NT2/D1 (cell line): ENCODE measurements around the gene ERC2.

Experiments
- SUZ12 ChIP-seq: IDR thresholded peaks from 2 replicates; pipeline ENCODE4 v1.6.1; 2011; ENCODE audit not compliant: insufficient read length, insufficient read depth; ENCODE audit errors: extremely low read depth
- YY1 ChIP-seq: IDR thresholded peaks from 2 replicates; pipeline ENCODE4 v1.6.1; 2011; ENCODE audit not compliant: insufficient read length, insufficient read depth
- ZNF274 ChIP-seq: IDR thresholded peaks from 2 replicates; pipeline ENCODE4 v1.6.1; 2011; ENCODE audit warnings: mild to moderate bottlenecking, low read depth, low read length

- no peak for TF ChIP-seq SUZ12
- TF ChIP-seq ZNF274 = no peak
- TF ChIP-seq YY1 = no peak
Measured at GRCh38 chr3:55532806-55533205, 935.5 kb downstream of the ERC2 start.
